GM18951 (cell line): ENCODE results near the gene RANGRF.

Experiments used
- POLR2A ChIP-seq: IDR thresholded peaks from 4 replicates; pipeline ENCODE4 v1.6.1; 2011; ENCODE audit warnings: mild to moderate bottlenecking; ENCODE audit not compliant: insufficient read length, insufficient read depth; ENCODE audit errors: extremely low read depth
- in situ Hi-C: fragments of 300-500 bp; cut with MboI; formaldehyde crosslinking; loops from one replicate; pipeline ENCODE4 v1.12.0; 2022; ENCODE audit warnings: low sequenced_read_pairs, mixed read lengths, inconsistent platforms; ENCODE audit not compliant: unreplicated experiment

The RANGRF gene

GRCh38 chr17:8285270-8286181 is 2.9 kb upstream of the RANGRF start:
- no peak for TF ChIP-seq POLR2A
- in situ Hi-C loops: no loop called here

- in situ Hi-C loops: no loop called here
- TF ChIP-seq POLR2A: no peak
Measured at GRCh38 chr17:8287651-8288335, 677 bp upstream of the RANGRF start.

- no peak for TF ChIP-seq POLR2A
- in situ Hi-C loops: no loop called here
Measured at GRCh38 chr17:8289103-8289397, 580 bp downstream of the RANGRF start.

GRCh38 chr17:8290043-8290442 is 1.6 kb downstream of the RANGRF start:
- TF ChIP-seq POLR2A: no peak
- in situ Hi-C loops: no loop called here

- no peak for TF ChIP-seq POLR2A
- in situ Hi-C loops: no loop called here
Measured at GRCh38 chr17:8292639-8293395, 4.3 kb downstream of the RANGRF start.

- TF ChIP-seq POLR2A: no peak
Measured at GRCh38 chr17:8294361-8294760, 5.9 kb downstream of the RANGRF start.

GRCh38 chr17:8294814-8295316 is 6.4 kb downstream of the RANGRF start:
- no peak for TF ChIP-seq POLR2A
- in situ Hi-C loops: no loop called here

More at GRCh38 chr17:8294361-8294760, 5.9 kb downstream of the RANGRF start:
- in situ Hi-C loops: no loop called here

- no peak for TF ChIP-seq POLR2A
- in situ Hi-C loops: no loop called here
Measured at GRCh38 chr17:8300226-8300625, 11.8 kb downstream of the RANGRF start.

- in situ Hi-C loops: no loop called here
- no peak for TF ChIP-seq POLR2A
Measured at GRCh38 chr17:8300627-8301242, 12.3 kb downstream of the RANGRF start.

- in situ Hi-C loops: no loop called here
- no peak for TF ChIP-seq POLR2A
Measured at GRCh38 chr17:8310601-8311123, 22.2 kb downstream of the RANGRF start.

- in situ Hi-C loops: no loop called here
- no peak for TF ChIP-seq POLR2A
Measured at GRCh38 chr17:8311131-8311790, 22.8 kb downstream of the RANGRF start.

GRCh38 chr17:8312251-8312650 is 23.8 kb downstream of the RANGRF start:
- no peak for TF ChIP-seq POLR2A
- in situ Hi-C loops: no loop called here

- TF ChIP-seq POLR2A: no peak
- in situ Hi-C loops: no loop called here
Measured at GRCh38 chr17:8312726-8313600, 24.5 kb downstream of the RANGRF start.
